ACHN (cell line): ENCODE measurements around the gene GNB1L.

Experiments used
- DNase-seq: peaks from one replicate; pipeline ENCODE4 v3.0.0-alpha.2; 2015
- in situ Hi-C: cut with HindIII; loops from 2 replicates; pipeline ENCODE4 v1.10.0; 2017; ENCODE audit warnings: low sequenced_read_pairs, low pct_ligation_motif_present, low pct_unique_long_range_greater_than_20kb

Gene GNB1L

GRCh38 chr22:19807914-19808872 lies 46.5 kb downstream of the GNB1L start:
- no peak for DNase-seq
- in situ Hi-C loops = no loop called here

DNA sequence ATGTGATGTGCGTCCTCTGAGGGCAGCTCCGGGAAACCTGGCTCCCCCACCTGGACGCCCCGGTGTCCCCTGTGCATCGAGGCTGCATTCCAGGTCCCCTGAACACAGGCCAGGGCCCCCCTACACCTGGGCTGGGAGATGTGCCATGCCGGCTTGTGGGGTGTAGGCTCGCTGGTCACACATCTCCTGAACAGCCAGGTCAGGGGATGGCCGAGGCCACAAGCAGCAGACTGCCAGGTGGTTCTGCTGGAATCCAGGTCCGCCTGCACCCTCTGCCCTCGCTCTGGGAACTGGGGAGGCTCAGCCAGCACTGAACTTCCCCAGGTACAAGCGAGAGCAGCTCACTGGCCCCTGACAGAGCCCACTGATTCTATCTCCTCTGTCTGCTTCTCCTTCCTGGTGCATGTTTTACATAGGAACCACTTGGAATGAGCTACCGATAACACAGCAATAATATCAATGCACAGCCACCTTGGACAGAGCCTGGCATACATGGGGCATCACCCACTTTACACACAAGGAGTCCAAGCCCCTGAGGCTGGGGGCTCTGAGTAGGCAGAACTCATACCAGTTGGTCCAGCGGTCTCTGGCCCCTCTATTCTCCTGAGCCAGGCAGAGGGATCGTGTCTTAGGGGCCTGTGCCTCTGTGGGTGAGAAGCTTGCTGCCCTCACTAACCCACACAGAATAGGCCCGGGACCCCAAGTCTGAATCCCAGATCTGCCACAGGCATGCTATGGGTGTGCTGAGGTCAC lies 47.3 kb downstream of the GNB1L start:
- DNase-seq = no peak
- in situ Hi-C loops = no loop called here

DNA sequence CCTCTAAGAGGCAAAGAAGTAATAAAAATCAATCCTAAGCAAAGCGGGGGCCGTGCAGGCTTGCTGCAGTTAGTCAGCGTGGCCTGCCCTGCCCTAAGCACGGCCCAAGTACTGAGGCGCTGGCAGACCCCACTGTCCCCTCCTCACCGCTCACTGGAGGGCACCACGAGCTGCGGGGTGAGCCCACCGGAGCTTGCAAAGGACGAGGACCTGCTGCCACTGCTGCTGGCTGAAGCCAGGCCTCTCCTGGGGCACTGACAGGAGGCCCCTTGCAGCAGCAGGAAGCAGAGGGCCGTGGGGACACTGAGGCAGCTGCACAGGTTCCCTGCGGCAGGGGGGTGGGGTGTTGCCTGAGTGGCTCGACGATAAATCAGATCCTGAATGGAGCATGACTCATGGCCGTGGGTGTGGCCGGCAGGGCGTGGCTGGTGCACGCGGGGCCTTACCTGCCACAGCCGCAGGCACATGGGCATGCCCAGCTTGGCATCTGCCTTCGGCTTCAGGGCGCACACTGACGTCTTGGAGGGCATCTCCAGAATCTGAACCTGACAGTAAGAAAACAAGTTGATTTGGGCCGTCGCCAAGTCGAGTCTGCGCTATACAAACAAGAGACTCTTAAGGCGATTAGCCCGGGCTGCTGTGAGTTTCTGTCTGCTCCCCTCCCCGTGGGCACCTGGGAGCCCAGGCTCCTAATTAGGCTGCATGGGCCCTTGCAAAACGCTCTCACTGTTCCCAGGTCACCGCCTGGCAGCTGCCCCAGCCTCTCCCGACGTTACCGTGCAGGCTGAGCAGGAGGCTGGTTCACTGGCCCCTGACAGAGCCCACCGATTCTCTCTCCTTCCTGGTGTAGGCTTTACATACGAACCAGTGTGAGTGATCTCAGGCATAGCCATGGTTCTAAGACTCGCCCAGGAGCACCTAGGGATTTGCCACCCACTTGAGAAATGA lies 48.2 kb downstream of the GNB1L start:
- no peak for DNase-seq
- in situ Hi-C loops = no loop called here

GRCh38 chr22:19805821-19806212 lies 48.9 kb downstream of the GNB1L start:
- DNase-seq = no peak
- in situ Hi-C loops = no loop called here

DNA sequence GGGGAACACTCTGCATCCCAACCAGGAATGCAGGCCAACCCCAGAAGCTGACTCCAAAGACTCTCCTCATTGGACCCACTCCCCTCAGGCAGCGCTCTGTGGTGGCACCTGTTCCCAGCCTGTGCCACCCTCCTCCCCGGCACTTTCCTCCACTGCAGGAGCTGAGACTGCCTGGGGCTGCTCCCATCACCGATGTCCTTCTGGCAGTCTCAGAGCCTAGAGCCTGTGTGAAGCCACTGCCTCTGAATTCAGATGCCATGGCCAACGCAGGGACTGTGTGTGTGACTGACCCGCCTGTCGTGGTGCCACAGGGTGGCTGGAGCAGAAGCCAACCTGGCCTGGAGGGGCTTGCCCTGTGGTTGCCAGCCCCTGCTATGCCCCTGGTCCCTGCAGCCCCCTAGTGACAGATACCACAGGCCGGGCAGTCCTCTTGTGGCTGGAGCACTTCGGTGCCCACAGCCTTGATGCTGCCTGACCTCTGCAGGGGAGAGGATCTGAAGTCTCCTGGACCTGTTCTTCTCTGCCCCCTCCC lies 50.9 kb downstream of the GNB1L start:
- in situ Hi-C loops = no loop called here
- no peak for DNase-seq

GRCh38 chr22:19802894-19803735 lies 51.6 kb downstream of the GNB1L start:
- in situ Hi-C loops = no loop called here
- DNase-seq = no peak

DNA sequence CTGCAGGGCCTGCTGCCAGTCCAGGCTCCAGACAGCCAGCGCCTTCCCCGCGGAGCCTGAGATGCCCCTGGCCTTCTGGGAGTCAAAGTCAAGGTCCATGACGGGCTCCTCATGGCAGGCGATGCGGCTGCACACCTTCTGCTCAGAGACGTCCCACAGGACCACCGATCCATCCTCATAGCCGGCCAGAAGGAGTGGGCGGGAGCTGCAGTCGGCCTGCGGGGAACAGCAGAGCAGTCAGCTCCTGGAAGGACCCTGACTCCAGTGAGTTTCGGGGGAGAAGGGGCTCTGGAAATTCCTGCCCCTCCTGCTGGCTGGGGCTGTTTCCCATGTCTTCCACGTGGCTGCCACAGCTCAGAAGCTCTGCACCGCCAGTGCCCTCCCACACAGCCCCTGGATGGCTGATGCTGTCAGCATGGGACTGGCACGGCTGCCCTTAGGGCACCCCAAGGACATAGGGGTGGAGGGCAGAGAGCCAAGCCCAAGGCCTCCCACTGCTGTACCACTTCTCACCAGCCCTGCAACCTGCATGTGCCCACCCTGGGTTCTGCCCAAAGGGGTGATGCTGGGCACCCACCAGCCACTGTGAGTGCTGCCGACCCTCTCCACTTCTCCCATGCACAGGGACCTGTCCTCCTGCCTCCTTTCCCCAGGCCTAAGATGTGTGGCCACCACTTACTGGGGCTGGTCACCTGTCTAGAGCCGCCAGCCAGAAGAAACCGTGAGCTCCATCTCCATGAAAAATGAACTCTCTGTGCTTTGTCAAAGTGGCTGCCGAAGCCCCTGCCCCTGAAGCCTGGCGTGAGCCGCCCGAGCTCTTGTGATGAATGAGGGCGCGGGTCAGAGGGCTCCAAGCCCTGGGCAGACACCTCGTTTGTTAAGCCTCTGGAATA lies 52.4 kb downstream of the GNB1L start:
- in situ Hi-C loops = no loop called here
- DNase-seq = no peak

DNA sequence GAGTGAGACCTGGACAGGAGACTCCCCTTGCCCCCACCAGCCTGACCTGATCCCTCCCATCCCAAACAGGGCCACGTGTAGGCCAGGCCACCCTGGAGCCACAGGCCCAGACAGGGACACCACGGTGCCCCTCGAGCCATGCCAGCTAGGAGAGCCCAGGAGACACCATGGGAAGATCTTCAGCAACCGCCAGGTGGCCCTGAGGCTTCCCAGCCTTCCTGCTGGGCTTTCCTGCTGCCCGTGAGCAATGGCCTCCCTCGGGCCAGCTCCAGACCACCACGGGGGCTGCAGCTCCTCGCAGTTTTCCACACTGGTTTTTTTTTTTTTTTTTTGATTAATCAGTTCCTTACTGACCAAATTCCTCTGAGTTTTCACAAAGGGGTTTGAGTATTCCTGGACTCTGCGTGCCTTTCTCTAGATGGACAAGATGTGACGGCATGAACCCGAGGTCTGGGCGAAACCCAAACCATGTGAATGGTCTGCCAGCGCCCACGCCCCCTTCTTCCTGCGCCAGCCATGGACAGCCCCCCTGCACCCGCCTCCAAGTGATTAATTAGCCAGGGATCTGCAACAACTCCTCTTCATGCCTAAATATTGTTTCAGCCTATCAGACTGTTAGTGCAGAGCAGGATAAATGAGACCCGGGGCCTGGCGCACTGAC lies 53.2 kb downstream of the GNB1L start:
- in situ Hi-C loops = no loop called here
- no peak for DNase-seq

GRCh38 chr22:19800761-19801244 lies 53.9 kb downstream of the GNB1L start:
- DNase-seq = peak; percentile 27
- in situ Hi-C loops = no loop called here

- in situ Hi-C loops = no loop called here
- DNase-seq = no peak
These were observed 54.4 kb downstream of the GNB1L start for GRCh38 chr22:19800306-19800705.

- in situ Hi-C loops = no loop called here
- no peak for DNase-seq
These were observed 55.1 kb downstream of the GNB1L start for GRCh38 chr22:19799322-19800190.

DNA sequence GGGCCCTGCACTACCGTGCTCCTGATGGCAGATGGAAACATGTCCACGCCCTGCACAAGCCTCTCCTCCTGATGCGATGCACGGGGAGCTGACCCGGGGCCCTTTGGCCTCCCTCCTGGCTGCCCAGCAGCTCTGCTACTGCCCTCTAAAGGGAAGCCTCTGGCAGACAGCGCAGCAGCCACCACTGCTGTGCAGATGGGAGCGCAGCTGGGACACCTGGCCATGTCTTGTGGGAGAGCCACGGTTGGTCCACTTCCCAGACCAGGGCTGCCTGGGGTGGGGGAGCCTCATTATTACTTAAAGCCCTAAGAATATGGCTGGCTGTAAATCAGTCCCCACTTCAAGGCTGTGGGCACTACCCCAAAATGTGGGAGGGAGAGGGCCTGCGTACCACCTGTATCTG lies 55.8 kb downstream of the GNB1L start:
- in situ Hi-C loops = no loop called here
- DNase-seq = no peak

DNA sequence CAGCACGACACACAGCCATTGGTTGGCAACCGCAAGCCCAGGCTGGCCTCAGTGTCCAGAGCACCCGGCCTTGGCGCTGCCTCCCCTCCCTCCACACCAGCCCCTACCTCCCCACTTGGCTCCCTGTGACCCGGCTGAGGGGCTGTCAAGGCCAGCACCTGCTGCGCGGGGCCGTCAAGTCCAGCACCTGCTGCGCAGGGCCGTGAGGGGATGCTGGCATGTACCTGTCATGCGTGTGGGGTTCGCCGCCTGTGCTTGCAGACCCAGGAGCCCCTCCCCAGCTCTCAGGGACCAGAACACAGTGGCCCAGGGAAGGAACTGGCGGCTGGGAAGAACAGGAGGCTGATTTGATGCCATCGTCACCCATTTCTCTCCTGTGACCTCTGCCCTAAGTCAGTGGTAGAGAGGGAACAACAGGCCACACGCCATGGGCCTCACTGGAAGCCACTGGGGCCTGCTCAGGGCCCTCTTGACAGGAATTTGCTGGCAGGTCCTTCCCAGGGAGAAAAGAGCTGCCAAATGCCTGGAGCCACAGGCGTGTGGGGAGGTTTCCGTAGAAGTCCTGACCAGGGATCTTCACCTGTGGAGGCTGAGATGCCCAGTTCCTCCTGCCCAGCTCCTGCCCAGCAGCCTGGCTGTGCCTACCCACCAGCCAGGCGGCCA lies 56.5 kb downstream of the GNB1L start:
- DNase-seq = no peak
- in situ Hi-C loops = no loop called here

- in situ Hi-C loops = no loop called here
- no peak for DNase-seq
These were observed 57.3 kb downstream of the GNB1L start for GRCh38 chr22:19797086-19798002.
